Testis (tissue), 2 donors: ENCODE data around the gene NCAM2.

Source experiments
- POLR2A ChIP-seq: fragments of 450-650 bp; IDR thresholded peaks from one replicate; pipeline ENCODE4 v1.6.1; 2017; ENCODE audit warnings: antibody characterized with exemption, mild to moderate bottlenecking, moderate library complexity
- TF ChIP-seq, protein P1 (sequence below), 3 experiments: fragments of 450-650 bp in 2 of 3; fragments of 200-600 bp in 1 of 3; sonication (generic) in 1 of 3; IDR thresholded peaks; one replicate each; pipeline ENCODE4 v1.5.1; 2016 to 2019; ENCODE audit warnings: antibody characterized with exemption in 3 of 3, mild to moderate bottlenecking in 2 of 3, moderate library complexity in 1 of 3

DNA sequence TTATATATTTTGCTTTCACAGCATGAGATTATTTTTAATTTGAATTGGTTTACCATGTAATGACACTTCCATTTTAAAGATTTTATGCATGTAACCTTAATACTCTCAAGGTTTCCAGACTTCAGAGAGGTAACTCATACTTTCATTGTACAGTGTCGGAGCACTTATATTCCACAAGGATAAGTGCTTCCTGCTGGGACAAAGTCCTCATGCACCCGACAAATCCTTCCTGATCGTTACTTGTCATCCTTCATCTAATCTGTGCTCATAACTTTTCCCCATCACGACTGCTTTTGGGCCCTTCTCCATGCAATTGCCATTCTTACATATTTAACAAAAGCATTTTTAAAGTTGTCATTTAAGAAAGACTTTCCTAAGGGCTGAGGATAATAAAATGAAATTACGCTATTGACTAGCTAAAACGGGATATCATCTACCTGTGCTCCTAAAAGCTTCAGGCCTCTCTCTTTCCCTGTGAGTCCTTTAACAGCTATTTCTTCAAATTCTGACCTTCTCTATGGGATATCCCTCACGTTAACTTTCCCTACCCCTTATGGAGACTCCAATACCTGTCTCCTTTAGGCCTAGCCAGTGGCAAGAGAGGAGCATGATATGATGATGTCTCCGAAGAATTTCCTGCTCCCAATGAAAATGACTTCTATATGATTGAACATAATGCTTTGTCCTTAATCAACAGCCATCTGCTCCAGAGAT lies 59.3 kb downstream of the NCAM2 start:
- TF ChIP-seq, protein P1, sequence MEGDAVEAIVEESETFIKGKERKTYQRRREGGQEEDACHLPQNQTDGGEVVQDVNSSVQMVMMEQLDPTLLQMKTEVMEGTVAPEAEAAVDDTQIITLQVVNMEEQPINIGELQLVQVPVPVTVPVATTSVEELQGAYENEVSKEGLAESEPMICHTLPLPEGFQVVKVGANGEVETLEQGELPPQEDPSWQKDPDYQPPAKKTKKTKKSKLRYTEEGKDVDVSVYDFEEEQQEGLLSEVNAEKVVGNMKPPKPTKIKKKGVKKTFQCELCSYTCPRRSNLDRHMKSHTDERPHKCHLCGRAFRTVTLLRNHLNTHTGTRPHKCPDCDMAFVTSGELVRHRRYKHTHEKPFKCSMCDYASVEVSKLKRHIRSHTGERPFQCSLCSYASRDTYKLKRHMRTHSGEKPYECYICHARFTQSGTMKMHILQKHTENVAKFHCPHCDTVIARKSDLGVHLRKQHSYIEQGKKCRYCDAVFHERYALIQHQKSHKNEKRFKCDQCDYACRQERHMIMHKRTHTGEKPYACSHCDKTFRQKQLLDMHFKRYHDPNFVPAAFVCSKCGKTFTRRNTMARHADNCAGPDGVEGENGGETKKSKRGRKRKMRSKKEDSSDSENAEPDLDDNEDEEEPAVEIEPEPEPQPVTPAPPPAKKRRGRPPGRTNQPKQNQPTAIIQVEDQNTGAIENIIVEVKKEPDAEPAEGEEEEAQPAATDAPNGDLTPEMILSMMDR (IDR thresholded peaks at IDR 0.05): no peak
- TF ChIP-seq POLR2A: no peak
